H1 (cell line): Measurements from ENCODE around the gene CTNND2. TPM values are rescaled to one million over a fixed set of nuclear protein-coding genes. Genes with fewer than 3 reads are reported as not detected.
A peak's percentile ranks its signal among the peaks of the same experiment; 100 is the strongest.

Experiments used
- CTCF ChIA-PET: fragments of 300-600 bp; sonication (Branson Sonifier 250); formaldehyde crosslinking; loops from one replicate; lab custom pipeline; 2021; ENCODE audit not compliant: partially characterized antibody; lab: Charles Lee
- POLR2A ChIA-PET: fragments of 300-600 bp; sonication (Branson Sonifier 250); formaldehyde crosslinking; loops from one replicate; lab custom pipeline; 2021; ENCODE audit warnings: inconsistent platforms; ENCODE audit not compliant: partially characterized antibody; lab: Charles Lee
- DNase-seq, 2 experiments: peaks; one replicate each; pipeline versions ENCODE4 v3.0.0 to v3.0.0-alpha.2; 2010 to 2022; ENCODE audit warnings: low spot score in 2 of 2, low read depth in 1 of 2, mixed read lengths in 1 of 2
- FAIRE-seq: peaks from 2 replicates; lab custom pipeline; 2011; peaks lifted over from hg19 to GRCh38; lab: Jason Lieb, UNC
- H2AFZ ChIP-seq: 2 replicates; pipeline ENCODE4 v1.8.1; 2012; ENCODE audit warnings: low read length, inconsistent platforms
- H2AK5ac ChIP-seq: 2 replicates; pipeline ENCODE4 v1.6.1; 2013; ENCODE audit warnings: low read depth, low read length
- H2BK120ac ChIP-seq: replicated peaks from 2 replicates; pipeline ENCODE3; 2013; ENCODE audit warnings: low read depth, low read length, inconsistent platforms
- H2BK12ac ChIP-seq: 2 replicates; pipeline ENCODE4 v1.6.1; 2013; ENCODE audit warnings: low read depth, low read length
- H2BK15ac ChIP-seq: 2 replicates; pipeline ENCODE4 v1.6.1; 2013; ENCODE audit warnings: low read length
- H2BK20ac ChIP-seq: 2 replicates; pipeline ENCODE4 v1.6.1; 2013; ENCODE audit warnings: low read length
- H2BK5ac ChIP-seq: 2 replicates; pipeline ENCODE4 v1.6.1; 2013; ENCODE audit warnings: low read depth, low read length
- H3K14ac ChIP-seq: 2 replicates; pipeline ENCODE4 v1.6.1; 2013; ENCODE audit warnings: inconsistent platforms; ENCODE audit not compliant: insufficient read length
- H3K18ac ChIP-seq: 2 replicates; pipeline ENCODE4 v1.6.1; 2013; ENCODE audit warnings: low read length; ENCODE audit errors: extremely low read depth
- H3K23ac ChIP-seq: 2 replicates; pipeline ENCODE4 v1.6.1; 2013; ENCODE audit warnings: inconsistent platforms; ENCODE audit not compliant: insufficient read length
- H3K23me2 ChIP-seq: 2 replicates; pipeline ENCODE4 v1.6.1; 2013; ENCODE audit warnings: low read depth, low read length
- H3K27ac ChIP-seq: 2 replicates; pipeline ENCODE4 v1.6.1; 2011; ENCODE audit warnings: low read depth, low read length, inconsistent platforms
- H3K27me3 ChIP-seq, 4 experiments: replicated peaks in 1 of 4; 1 replicate in 1 of 4; 2 replicates in 3 of 4; pipeline versions ENCODE4 v1.6.1 to v1.8.1; 2011 to 2013; ENCODE audit warnings: low read length in 3 of 4, mild to moderate bottlenecking in 3 of 4, inconsistent platforms in 2 of 4, mixed read lengths in 2 of 4, moderate library complexity in 1 of 4; ENCODE audit not compliant: control insufficient read depth in 3 of 4, insufficient read depth in 3 of 4; ENCODE audit errors: extremely low read depth in 1 of 4
- H3K36me3 ChIP-seq, 4 experiments: 2 replicates each; pipeline versions ENCODE4 v1.6.1 to v1.8.1; 2011 to 2013; ENCODE audit warnings: mild to moderate bottlenecking in 4 of 4, low read length in 3 of 4, moderate library complexity in 2 of 4, control low read depth in 1 of 4, inconsistent platforms in 1 of 4; ENCODE audit not compliant: insufficient read depth in 4 of 4, control insufficient read depth in 2 of 4
- H3K4ac ChIP-seq: replicated peaks from 2 replicates; pipeline ENCODE3; 2013; ENCODE audit warnings: low read length, low read depth, mixed read lengths, inconsistent platforms; ENCODE audit not compliant: insufficient read length
- H3K4me1 ChIP-seq, 4 experiments: replicated peaks in 1 of 4; 1 replicate in 1 of 4; 2 replicates in 3 of 4; pipeline versions ENCODE4 v1.6.1 to v1.8.1; 2011 to 2013; ENCODE audit warnings: low read length in 3 of 4, inconsistent platforms in 2 of 4, mixed read lengths in 1 of 4; ENCODE audit not compliant: insufficient read depth in 4 of 4, control insufficient read depth in 3 of 4
- H3K4me2 ChIP-seq, 2 experiments: 2 replicates each; pipeline versions ENCODE4 v1.6.1 to v1.8.1; 2011 to 2013; ENCODE audit warnings: low read depth in 2 of 2, low read length in 2 of 2, control low read depth in 1 of 2, inconsistent platforms in 1 of 2, mild to moderate bottlenecking in 1 of 2; ENCODE audit not compliant: insufficient read depth in 1 of 2
- H3K4me3 ChIP-seq, 4 experiments: fragments of 200-600, 300-600 bp in 1 of 4; sonication (generic), shearing (Covaris generic), sonication (Bioruptor Twin) in 1 of 4; 2 replicates each; pipeline versions ENCODE4 v1.5.1 to v1.8.1; 2011 to 2016; ENCODE audit warnings: low read length in 4 of 4, low read depth in 3 of 4, control low read depth in 2 of 4, inconsistent platforms in 2 of 4, mild to moderate bottlenecking in 2 of 4, mixed read lengths in 1 of 4, moderate library complexity in 1 of 4; ENCODE audit not compliant: insufficient read depth in 2 of 4; ENCODE audit errors: extremely low read depth in 1 of 4
- H3K56ac ChIP-seq: replicated peaks from 2 replicates; pipeline ENCODE3; 2013; ENCODE audit warnings: low read depth, mild to moderate bottlenecking, mixed read lengths, low read length, inconsistent platforms; ENCODE audit not compliant: insufficient read length
- H3K79me1 ChIP-seq: 2 replicates; pipeline ENCODE4 v1.6.1; 2013; ENCODE audit warnings: low read depth, low read length, control low read depth
- H3K79me2 ChIP-seq, 2 experiments: 2 replicates each; pipeline versions ENCODE4 v1.6.1 to v1.8.1; 2012 to 2013; ENCODE audit warnings: low read length in 2 of 2, mild to moderate bottlenecking in 2 of 2, inconsistent platforms in 1 of 2; ENCODE audit not compliant: insufficient read depth in 2 of 2, control insufficient read depth in 1 of 2
- H3K9ac ChIP-seq, 4 experiments: replicated peaks in 1 of 4; 1 replicate in 1 of 4; 2 replicates in 3 of 4; pipeline versions ENCODE4 v1.6.1 to v1.8.1; 2011 to 2013; ENCODE audit warnings: low read depth in 3 of 4, low read length in 3 of 4, control low read depth in 2 of 4, mild to moderate bottlenecking in 2 of 4, moderate library complexity in 2 of 4, inconsistent platforms in 1 of 4; ENCODE audit errors: extremely low read depth in 1 of 4
- H3K9me3 ChIP-seq, 2 experiments: 2 replicates each; pipeline versions ENCODE4 v1.6.1 to v1.8.1; 2012 to 2013; ENCODE audit warnings: mild to moderate bottlenecking in 2 of 2, moderate library complexity in 2 of 2, control low read depth in 1 of 2, inconsistent platforms in 1 of 2, low read depth in 1 of 2, low read length in 1 of 2, mixed read lengths in 1 of 2; ENCODE audit not compliant: insufficient read depth in 2 of 2
- H4K20me1 ChIP-seq, 2 experiments: replicated peaks in 1 of 2; 2 replicates each; pipeline versions ENCODE3 to v1.8.1; 2011 to 2013; ENCODE audit warnings: inconsistent platforms in 2 of 2, low read length in 2 of 2, mild to moderate bottlenecking in 1 of 2; ENCODE audit not compliant: insufficient read depth in 2 of 2, control insufficient read depth in 1 of 2
- H4K5ac ChIP-seq: 2 replicates; pipeline ENCODE4 v1.6.1; 2013; ENCODE audit warnings: low read length, low read depth, mixed read lengths, inconsistent platforms; ENCODE audit not compliant: insufficient read length
- H4K8ac ChIP-seq: 2 replicates; pipeline ENCODE4 v1.8.0; 2013; ENCODE audit warnings: mild to moderate bottlenecking, moderate library complexity, low read length, inconsistent platforms; ENCODE audit not compliant: insufficient read depth; ENCODE audit errors: extremely low read depth
- H4K91ac ChIP-seq: replicated peaks from 2 replicates; pipeline ENCODE3; 2013; ENCODE audit warnings: low read length, mixed read lengths, inconsistent platforms; ENCODE audit not compliant: insufficient read length
- CHD2 ChIP-seq: IDR thresholded peaks from 2 replicates; pipeline ENCODE4 v1.6.1; 2012; ENCODE audit warnings: low read length, improper control_type of control experiment
- HDAC6 ChIP-seq: IDR thresholded peaks from one replicate; pipeline ENCODE4 v1.7.1; 2012; ENCODE audit warnings: low read depth, mild to moderate bottlenecking, inconsistent platforms, low read length, moderate library complexity
- POLR2AphosphoS5 ChIP-seq: IDR thresholded peaks from 2 replicates; pipeline ENCODE4 v1.6.1; 2011; ENCODE audit warnings: low read depth, low read length
- TEAD4 ChIP-seq: IDR thresholded peaks from 2 replicates; pipeline ENCODE4 v1.6.1; 2012; ENCODE audit warnings: low read depth, low read length, inconsistent platforms, mixed read lengths
- WGBS, 2 experiments: shearing (Covaris generic) in 1 of 2; methylation state at CpG; one replicate each; pipeline versions ENCODE4 v1.1.6 to v1.1.7; 2013 to 2015; ENCODE audit warnings: low lambda C conversion rate in 2 of 2, mixed read lengths in 2 of 2, inconsistent platforms in 1 of 2, low coverage in 1 of 2, missing lambda C conversion rate in 1 of 2; ENCODE audit not compliant: insufficient replicate concordance in 2 of 2, insufficient coverage in 1 of 2, insufficient read length in 1 of 2; ENCODE audit errors: extremely low coverage in 1 of 2, missing lambda C conversion rate in 1 of 2; 5-methylcytosine and 5-hydroxymethylcytosine counted together
- polyA plus RNA-seq, 7 experiments: library from polyadenylated mRNA; depleted of rRNA in 3 of 7; stranded (reverse) in 5 of 7; unstranded in 2 of 7; fragments of >200 nt in 5 of 7; fragments of 200-250 nt in 2 of 7; gene quantifications; 1 replicate in 5 of 7; 2 replicates in 1 of 7; 4 replicates in 1 of 7; pipeline versions ENCODE4 v1.2.1 to v1.2.3, GENCODE V29; 2011 to 2013; ENCODE audit warnings: missing spikeins in 2 of 7, mixed read lengths in 2 of 7
- total RNA-seq: library from RNA; stranded (reverse); fragmentation: NEBNext Ultra II Directional; extraction: Animal tissue kit (Norgen Biotek cat#: 25700); gene quantifications from 2 replicates; pipeline ENCODE4 v1.2.1, GENCODE V29; 2021

The CTNND2 gene
- total and polyA plus RNA-seq, 2 of the 8 experiments (the other 6 are each of a cell fraction or from before 2014, with no cell fraction given) = 7.4 to 14.2 TPM

- no peaks in the 10 kb centered on the region for H3K79me1 ChIP-seq
- no peak overlapping the region for H2BK20ac ChIP-seq
- no peak overlapping the region for H3K23ac ChIP-seq
- H3K4me1 ChIP-seq = no peaks in the 10 kb centered on the region
- no peak overlapping the region for H3K27ac ChIP-seq
- H4K8ac ChIP-seq = no peak overlapping the region
- peaks cover 3 to 9% of the 10 kb centered on the region in 2 experiments; a peak in 2 of 4 replicates for H3K9me3 ChIP-seq
- H3K79me2 ChIP-seq = no peaks in the 10 kb centered on the region
- TF ChIP-seq POLR2AphosphoS5 (no peak), TEAD4 (0 out of 2 replicates have a peak, but pooled peaks have one; percentile 7), HDAC6 (no peak), CHD2 (no peak)
- TF ChIP-seq, all 59 proteins: peak for 1
- no peak overlapping the region for H4K5ac ChIP-seq
- no peak overlapping the region for H3K9ac ChIP-seq
- FAIRE-seq (no peak), DNase-seq (peak in 1 of 2 experiments; percentile 2)
- H3K27me3 ChIP-seq = no peaks in the 10 kb centered on the region
- H4K91ac ChIP-seq = no peak overlapping the region
- WGBS, 2 experiments = 69% methylated on average over 1 of the region's 1 CpG; no CpG with 5 or more reads in 1 of the 2 experiments
- no peak overlapping the region for H2BK15ac ChIP-seq
- H3K36me3 ChIP-seq = no peaks in the 10 kb centered on the region
- no peak overlapping the region for H2BK5ac ChIP-seq
- H2BK120ac ChIP-seq = peak overlapping the region; percentile 33
- no peak overlapping the region for H2AFZ ChIP-seq
- H3K23me2 ChIP-seq = no peaks in the 10 kb centered on the region
- H3K4ac ChIP-seq = no peak overlapping the region
- no peak overlapping the region for H3K4me3 ChIP-seq
- H3K56ac ChIP-seq = no peak overlapping the region
- H4K20me1 ChIP-seq = no peaks in the 10 kb centered on the region
- ChIA-PET CTCF (interaction anchor here (1.5 kb wide), 1 partner anchor 69 kb away, joined by 6 read pairs; no protein-coding TSS in a partner anchor), POLR2A (no interaction called here)
- H3K18ac ChIP-seq = no peak overlapping the region
- no peak overlapping the region for H3K14ac ChIP-seq
- no peak overlapping the region for H3K4me2 ChIP-seq
- no peak overlapping the region for H2BK12ac ChIP-seq
- H2AK5ac ChIP-seq = no peak overlapping the region
Measured at GRCh38 chr5:11650936-11651335, 253.3 kb downstream of the CTNND2 start.
